Measurements from ENCODE around the gene PRMT2.
A peak's percentile ranks its signal among the peaks of the same experiment; 100 is the strongest.
"Not testable (repeated sequence)": the region's sequence is repeated elsewhere in the genome, so short reads cannot be mapped to it uniquely, and the experiment has no call there.

The PRMT2 gene

DNA sequence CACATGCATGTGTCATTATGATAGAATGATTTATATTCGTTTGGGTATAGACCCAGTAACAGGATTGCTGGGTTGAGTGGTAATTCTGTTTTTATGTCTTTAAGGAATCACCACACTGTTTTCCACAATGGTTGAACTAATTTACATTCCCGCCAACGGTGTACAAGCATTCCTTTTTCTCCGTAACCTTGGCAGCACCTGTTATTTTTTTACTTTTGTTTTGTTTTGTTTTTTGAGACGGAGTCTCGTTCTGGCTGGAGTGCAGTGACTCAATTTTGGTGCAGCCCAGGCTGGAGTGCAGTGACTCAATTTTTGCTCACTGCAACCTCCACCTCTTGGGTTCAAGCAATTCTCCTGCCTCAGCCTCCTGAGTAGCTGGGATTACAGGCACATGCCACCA lies 22.1 kb upstream of the PRMT2 start:
- intact Hi-C loops (cut with DNase I): no loop called here
- peak in 1 of 42 donors; percentile 20 for DNase-seq

DNA sequence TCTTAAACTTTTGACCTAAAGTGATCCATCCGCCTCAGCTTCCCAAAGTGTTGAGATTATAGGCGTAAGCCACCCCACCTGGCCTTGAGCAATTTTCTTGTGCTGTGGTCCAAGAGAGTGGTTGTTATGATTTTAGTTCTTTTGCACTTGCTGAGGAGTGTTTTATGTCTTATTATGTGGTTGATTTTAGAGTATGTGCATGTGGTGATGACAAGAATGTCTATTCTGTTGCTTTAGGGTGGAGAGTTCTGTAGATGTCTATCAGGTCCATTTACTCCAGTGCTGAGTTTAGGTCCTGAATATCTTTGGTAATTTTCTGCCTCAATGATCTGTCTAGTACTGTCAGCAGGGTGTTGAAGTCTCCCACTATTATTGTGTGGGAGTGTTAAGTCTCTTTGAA lies 19.4 kb upstream of the PRMT2 start:
- intact Hi-C loops (cut with DNase I): no loop called here
- no peak for DNase-seq

DNA sequence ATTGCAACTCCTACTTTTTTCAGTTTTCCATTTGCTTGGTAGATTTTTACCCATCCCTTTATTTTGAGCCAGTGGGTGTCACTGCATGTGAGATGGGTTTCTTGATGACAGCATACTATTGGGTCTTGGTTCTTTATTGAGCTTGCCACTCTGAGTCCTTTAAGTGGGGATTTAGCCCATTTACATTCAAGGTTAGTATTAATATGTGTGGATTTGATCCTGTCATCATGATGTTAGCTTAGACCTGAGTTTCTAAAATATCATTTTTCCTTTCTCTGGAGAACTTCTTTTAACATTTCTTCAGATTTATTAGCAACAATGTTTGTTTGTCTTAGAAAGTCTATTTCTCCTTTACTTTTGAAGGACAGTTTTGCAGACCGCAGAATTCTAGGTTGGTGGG lies 18.8 kb upstream of the PRMT2 start:
- intact Hi-C loops (cut with DNase I): no loop called here
- DNase-seq: no peak

- intact Hi-C loops (cut with DNase I): no loop called here
These were observed 18.0 kb upstream of the PRMT2 start for GRCh38 chr21:46617267-46618051.

DNA sequence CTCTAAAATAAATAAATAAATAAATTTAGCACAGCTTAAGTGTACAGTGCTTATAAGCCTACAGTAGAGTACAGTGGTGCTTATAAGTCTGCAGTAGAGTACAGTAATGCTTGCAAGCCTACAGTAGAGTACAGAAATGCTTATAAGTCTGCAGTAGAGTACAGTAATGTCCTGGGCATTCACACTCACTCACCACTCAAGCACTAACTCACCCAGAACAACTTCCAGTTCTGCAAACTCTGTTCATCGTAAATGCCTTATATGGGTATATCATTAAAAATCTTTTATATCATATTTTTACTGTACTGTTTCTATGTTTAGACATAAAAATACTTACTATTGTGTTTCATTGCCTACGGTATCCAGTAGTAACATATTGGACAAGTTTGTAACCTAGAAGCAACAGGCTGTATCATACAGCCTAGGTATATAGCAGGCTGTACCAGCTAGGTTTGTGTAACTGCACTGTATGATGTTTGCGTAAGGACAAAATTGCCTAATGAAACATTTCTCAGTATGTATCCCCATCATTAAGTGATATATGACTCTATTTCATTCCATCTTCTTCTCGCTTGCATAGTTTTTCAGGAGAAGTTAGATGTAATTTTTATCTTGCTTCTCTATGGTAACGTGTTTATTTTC lies 16.6 kb upstream of the PRMT2 start:
- no peak for DNase-seq
- intact Hi-C loops (cut with DNase I): no loop called here

More at GRCh38 chr21:46617267-46618051, 18.0 kb upstream of the PRMT2 start:
- DNase-seq: no peak

DNA sequence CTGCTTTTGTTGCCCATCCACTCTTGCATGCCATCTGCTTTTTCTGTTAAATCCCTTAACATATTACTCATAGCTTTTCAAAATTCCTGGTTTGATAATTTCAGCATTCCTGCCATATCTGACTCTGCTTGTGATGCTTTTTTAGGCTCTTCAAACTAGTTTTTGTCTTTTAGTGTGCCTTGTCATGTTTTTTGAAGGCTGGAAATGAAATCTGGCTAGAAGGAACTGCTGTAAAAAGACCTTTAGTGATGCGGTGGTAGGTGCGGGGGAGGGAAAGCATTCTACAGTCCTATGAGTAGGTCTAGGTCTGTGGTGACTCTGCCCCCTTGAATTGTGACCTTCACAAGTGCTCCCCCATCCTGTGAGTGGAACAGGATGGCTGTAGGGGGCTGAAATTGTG lies 15.6 kb upstream of the PRMT2 start:
- intact Hi-C loops (cut with DNase I): no loop called here
- peak in 1 of 42 donors; percentile 8 for DNase-seq

DNA sequence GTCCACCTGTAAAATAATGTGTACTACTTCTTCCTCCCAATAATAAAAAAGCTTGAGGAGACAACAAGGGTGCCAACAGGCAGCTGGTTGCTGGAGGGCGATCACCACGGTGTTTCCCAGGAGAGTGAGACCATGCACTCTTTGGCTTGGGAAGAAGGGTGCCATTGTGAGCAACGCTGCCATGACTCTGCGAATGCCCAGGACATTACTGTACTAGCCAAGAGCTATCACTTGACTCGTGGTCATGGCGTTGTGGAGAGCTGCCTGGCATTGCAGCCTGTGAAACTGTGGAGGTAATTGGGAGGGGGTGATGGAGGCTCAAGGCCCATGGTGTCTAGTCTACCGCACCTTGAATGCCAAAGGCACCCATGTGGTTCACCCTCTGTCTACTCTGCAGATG lies 14.6 kb upstream of the PRMT2 start:
- intact Hi-C loops (cut with DNase I): no loop called here
- peak in 16 of 42 donors; percentile 12 to 74 (median 50) for DNase-seq

DNA sequence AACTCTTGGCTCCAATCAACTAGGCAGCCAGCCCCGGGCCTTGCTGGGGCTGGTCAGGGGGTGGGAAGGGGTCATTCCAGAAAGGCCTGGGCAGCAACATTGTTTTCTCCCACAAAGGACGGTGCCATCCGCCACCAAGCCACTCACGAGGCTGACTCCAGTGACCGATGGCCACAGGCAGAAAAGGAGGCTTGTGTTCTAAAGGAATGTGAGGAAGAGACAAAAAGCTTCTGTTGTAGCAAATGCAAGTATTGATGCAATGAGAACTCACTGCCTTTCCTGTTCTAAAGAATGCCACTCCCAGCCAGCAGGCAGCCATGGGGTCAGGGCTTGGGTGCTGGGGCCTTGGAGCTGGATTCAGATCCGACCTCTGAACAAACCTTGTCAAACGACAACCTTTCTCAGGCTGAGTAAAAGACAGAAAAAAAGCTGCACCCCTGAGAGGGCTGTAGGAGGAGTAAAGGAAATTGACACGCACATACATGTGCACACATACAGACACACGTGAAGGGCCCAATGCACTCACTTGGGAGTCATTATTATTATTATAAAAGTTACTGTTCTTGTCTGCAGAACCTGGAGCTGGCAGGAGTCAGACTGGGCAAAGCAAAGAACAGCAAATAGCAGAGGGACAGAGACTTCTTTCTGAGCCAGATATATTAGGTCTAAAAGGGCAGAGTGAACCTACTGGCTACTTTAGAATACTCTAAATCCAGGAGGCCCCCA lies 13.9 kb upstream of the PRMT2 start:
- intact Hi-C loops (cut with DNase I): no loop called here
- peak; percentile 66 to 94 (median 87) for DNase-seq

DNA sequence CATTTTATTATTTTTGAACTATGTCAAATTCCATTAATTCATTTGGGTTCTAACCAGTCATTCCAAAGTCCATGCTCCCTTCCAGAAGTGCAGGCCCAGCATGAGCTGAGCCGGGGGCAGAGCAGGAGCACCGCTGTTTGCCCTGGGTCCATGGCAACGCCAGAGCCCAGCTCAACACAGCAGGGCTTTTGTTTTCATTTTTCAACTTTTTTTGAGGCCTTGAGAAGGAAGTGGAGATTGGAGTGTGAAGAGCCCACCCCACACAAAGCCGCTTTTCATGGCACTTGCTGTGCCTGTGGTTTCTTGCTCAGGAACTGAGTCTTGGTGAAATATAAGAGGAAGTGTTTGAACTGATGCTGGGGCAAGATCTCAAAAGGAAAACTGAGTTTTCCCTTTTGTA lies 13.2 kb upstream of the PRMT2 start:
- intact Hi-C loops (cut with DNase I): no loop called here
- DNase-seq: peak; percentile 52 to 91 (median 80)

GRCh38 chr21:46624050-46624449 lies 11.4 kb upstream of the PRMT2 start:
- intact Hi-C loops (cut with DNase I): no loop called here
- peak in 25 of 42 donors; percentile 25 to 75 (median 46) for DNase-seq

DNA sequence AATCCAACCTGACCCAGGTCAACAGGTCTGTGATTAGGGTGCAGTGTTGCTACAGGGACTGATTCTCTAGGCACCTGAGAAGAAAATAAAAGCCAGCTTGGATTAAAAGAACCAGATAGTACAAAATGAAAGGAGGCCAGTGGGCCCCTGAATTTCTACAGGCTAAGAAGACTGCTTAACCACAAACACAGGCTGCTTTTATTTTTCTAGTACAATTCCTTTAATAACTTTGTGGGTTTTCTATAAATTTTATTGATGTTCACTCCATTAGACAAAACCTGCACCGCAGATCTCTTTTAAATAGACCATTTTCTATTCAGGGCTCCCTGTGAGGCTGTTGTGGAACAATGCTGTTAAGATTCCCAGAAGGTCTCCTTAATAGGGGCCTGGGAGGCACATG lies 9.7 kb upstream of the PRMT2 start:
- intact Hi-C loops (cut with DNase I): no loop called here
- DNase-seq: no peak

GRCh38 chr21:46626536-46626935 lies 8.9 kb upstream of the PRMT2 start:
- intact Hi-C loops (cut with DNase I): no loop called here

DNA sequence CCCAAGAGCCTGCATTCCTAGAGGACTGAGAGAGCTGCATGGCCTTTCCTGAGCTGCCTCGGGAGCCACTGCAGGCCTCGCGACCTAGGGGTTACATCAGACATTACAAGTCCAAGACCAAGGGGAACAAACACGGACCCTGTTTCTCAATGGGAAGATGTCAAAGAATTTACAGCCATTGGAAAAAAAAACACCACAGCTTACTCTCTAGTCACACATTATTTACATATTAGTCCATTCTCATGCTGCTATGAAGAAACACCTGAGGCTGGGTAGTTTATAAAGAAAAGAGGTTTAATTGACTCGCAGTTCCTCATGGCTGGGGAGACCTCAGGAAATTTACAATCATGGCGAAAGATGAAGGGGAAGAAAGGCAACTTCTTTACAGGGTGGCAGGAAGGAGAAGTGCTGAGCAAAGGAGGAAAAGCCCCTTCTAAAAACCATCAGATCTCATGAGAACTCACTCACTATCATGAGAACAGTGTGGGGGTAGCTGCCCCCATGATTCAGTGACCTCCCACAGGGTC lies 8.4 kb upstream of the PRMT2 start:
- DNase-seq: no peak
- intact Hi-C loops (cut with DNase I): no loop called here

More at GRCh38 chr21:46626536-46626935, 8.9 kb upstream of the PRMT2 start:
- DNase-seq: no peak

- intact Hi-C loops (cut with DNase I): no loop called here
- no peak for DNase-seq
These were observed 7.7 kb upstream of the PRMT2 start for GRCh38 chr21:46627726-46628125.

DNA sequence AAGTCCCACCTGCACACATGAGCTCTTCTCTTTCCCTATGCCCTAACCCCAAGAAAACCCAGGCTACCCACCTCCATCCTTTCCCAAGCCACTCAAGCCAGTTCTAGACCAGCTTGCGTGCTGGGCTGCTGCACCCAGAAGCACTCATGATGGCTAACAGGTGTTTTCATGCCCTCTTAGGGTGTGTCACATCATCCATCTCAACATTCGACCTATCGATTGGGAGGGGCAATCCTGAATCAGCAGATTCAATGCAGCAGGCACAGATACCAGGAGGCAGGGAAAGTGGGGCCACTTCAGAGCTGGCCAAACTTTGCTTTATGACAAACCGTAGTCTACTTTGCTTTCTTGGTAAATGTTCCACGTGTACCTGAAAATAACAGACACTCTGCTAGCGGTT lies 6.6 kb upstream of the PRMT2 start:
- no peak for DNase-seq
- intact Hi-C loops (cut with DNase I): no loop called here

GRCh38 chr21:46630915-46631314 lies 4.6 kb upstream of the PRMT2 start:
- DNase-seq; intact Hi-C loops (cut with DNase I): not testable (repeated sequence)

GRCh38 chr21:46633566-46633965 lies 1.9 kb upstream of the PRMT2 start:
- intact Hi-C loops (cut with DNase I): no loop called here
- DNase-seq: no peak

GRCh38 chr21:46634427-46634826 lies 1.0 kb upstream of the PRMT2 start:
- intact Hi-C loops (cut with DNase I): no loop called here
- DNase-seq: no peak

DNA sequence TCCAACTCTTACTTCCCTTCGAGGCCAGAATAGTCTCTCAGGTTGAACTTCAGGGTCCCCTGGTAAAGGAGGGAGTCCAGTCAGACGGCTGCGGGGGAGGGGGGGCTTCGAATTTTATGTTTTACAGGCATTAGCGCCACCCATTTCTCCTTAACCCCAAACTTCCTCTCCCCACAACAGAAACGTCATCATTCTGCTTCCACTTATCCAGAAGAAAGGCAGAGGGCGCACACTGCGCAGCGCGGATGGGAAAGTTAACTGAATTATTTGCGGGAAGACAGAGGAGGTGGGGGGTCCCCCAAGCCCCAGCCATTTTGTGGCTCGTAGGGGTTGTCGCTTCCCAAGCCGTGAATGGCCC lies 529 bp upstream of the PRMT2 start:
- intact Hi-C loops (cut with DNase I): loop anchor here (1.0 kb wide), 1 partner anchor 30 kb away; the partner anchor contains the start of gene S100B
- peak in 36 of 42 donors; percentile 68 to 91 (median 81) for DNase-seq

GRCh38 chr21:46636181-46636512 lies 673 bp downstream of the PRMT2 start:
- intact Hi-C loops (cut with DNase I): no loop called here
- no peak for DNase-seq

Data from head of caudate nucleus (tissue), 42 donors.